Eye (tissue), 1 donor: ENCODE results near the gene QDPR.

Experiments used
- DNase-seq: peaks from one replicate; pipeline ENCODE4 v3.0.0-alpha.2; 2015

QDPR gene

DNA sequence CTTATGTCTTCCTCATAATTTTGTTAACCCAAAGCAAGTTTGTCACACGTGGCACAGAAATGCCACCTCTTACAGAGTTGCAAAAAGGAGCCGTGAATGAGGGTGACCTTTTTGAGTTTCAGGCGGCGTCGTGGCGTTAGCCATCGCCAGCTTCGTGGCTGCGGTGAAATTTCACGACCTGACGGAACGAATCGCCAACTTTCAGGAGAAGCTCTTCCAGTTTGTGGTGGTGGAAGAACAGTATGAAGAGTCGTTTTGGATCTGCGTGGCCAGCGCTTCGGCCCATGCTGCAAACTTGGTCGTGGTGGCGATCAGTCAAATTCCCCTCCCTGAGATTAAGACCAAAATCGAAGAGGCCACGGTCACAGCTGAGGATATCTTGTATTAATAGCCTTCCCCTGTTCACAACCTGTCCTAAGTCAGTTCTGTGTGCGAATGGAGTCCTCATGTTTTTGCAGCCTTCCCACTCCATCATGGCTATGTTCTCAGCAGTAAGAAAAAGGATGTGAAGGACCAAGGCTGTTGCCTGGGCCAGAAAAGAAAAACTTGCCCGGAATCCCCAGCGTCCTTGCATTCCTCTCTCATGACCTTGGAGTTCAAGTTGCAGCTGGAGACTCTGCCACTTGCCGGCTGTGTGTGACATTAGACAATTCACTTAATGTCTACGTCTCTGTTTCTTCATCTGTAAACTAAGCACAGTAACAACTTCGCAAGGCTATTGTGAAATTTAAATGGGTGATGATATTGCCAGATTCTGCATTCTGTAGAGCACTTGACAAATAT is 15.0 kb upstream of the QDPR start:
- DNase-seq, result no peak

DNA sequence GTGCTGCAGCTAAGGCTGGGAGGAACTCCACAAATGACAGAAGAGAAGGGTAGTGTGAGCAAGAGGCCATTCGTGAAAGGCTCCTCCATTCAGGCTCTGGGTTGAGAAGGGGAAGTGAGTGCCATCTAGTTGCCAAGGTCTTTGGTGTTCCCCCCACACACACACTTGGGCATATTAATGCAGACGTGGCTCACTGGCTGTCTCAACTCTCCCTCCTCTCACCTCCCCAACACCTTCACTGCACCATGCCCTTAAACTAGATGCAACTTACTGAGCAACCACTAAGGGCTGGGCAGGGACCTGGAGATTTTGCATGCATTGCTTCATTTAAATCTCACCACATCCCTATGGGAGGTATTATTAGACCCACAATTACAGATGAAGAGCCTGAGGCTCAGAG is 11.8 kb upstream of the QDPR start:
- DNase-seq, result no peak

DNA sequence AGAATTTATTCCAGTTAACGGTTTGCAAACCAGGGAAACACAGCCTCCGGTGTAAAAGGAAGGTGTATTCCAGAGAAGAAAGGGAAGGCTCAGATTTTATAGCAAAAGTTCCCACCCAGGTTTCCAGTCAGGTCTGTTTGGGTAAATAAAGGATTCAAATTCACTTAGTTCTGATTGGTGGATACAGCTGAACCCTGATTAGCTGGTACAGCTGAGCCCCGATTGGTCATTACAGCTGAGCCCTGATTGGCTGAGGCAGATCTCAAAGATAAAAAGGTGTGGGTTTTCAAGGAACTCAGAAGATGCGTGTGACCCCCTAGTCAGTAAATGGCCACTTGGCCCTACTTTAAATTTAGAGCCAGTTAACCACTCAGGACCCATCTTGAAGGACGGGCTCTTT is 9.7 kb upstream of the QDPR start:
- DNase-seq, result no peak

DNA sequence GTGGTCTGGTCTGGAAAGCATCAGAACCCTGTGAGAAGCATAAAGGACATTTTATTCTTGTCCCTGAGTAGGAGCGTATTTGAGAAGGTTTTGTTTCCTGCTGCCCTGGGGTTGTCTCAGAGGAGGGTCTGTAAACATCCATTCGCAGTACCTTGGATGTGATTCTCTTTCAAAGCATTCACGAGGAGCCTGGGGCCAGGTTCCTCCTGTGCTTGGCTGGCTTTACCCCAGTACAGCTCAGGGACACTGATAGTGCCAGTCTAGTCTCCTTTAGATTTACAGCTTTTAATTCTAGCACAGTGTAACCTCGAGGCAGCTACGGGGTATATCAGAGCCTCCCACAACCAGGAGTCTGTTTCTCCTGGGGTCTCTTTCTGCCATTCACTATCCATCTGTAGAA is 5.8 kb upstream of the QDPR start:
- no peak for DNase-seq

DNA sequence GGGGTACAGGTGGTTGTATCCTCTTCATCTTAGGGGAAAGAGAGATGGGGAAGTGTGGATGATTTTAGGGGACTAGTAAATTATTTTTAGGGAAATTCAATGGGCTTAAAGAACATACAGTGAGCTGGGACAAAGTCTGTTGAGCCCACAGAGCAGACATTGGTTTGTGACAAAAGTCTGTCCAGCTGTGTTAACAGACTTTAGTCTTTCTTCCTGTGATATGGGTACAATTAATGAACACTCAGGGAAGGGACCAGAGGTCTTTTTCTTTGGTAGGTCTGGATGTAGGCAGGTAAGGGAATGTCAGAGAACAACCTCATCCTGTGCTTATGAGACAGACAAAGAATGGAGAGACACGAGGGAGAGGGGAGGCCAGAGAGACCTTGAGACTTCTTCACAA is 5.1 kb upstream of the QDPR start:
- no peak for DNase-seq

DNA sequence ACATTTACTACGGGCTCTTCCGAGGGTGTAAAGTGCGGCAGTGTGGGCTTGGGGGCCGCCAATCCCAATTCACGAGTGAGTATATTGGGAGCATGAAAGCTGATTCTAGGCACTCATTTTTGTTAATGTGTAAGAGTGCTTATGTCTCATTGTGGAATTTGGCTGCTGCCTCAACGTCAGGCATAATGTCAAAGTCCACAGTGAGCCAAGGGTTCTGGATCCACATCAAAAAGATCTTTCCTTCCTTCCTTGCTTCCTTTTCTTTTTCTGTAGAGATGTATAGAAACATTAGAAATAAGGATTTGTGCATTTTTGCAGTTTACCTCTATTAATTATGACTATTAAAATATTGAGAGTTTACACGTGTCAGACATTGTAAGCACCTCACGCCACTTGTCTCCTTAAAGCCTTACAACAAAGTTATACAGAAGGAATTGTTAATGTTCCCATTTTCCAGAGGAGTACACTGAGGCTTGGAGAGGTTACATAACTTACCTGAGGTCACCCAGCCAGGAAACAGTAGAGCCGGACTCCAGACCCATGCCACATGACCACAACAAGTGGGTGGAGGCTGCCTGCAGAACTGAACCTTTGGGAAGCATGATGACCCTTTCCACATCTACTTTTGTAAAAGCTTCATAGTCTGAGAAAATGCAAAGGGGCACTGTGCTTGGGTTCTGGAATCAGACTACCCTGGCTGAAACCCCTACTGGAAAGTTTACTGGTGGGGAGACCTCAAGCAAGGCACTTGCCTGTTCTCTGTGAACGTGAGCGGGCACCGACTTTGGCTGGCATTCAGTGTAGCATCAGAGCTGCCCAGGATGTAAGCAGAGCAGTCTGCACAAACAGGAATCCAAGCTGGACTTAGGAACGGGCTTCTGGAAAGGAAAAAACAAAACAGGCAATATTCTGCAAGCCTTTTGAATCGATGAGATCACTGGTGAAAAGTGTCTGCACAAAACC is 3.8 kb upstream of the QDPR start:
- no peak for DNase-seq

DNA sequence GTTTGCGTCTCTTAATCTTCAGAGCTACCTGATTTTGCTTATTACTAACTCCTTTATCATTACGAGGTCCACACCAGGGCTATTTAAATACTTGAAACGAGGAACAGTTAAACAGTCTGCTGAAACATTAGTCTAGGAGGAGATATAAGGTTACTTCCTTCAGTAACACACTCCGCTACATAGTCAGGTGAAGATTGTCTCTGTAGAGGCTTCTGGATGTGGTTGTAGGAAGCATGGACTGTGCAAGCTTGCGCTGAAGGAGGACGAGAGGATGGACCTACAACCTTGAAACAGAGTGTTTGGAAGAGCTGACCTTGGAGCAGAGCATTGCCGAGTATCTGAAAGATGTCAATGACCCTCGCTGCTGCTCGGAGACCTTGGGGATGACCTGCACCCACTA is 3.0 kb upstream of the QDPR start, which contains the start of gene CLRN2:
CLRN2 (plus strand) TSS at position 301 of the 400 bp plus-strand sequence. CDS start 102 bp downstream, outside the sequence.
- no peak for DNase-seq

DNA sequence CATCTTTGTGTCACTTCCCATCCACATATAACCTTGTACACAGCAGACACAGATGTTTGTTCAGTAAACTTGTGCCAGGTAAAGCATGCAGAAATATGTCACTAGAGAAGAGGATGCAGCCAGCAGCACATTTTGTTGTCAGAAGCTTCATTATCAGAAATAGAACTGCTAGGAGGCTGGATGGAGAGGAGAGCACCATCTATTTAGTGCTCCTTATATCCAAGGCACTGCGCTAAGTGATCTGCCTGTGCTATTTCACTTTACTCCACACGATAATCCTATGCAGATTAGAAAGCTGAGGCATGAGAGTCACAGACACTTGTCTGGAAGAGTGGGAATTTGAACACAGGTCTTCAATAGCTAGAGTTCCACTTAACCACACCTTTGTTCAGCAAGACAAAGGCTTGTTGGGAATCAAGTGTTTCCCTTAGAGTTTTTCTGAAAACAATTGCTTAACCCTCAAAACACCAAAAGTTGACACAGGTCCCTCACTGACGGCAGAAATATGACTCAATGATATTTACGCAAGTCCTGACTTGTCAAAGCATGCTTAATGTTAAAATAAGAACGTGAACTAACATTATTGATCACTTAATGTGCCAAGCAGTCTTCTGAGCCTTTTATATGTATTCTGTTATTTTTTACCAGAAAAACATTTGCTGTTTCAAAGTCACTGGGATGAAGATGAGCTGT is 1.2 kb upstream of the QDPR start:
- no peak for DNase-seq

DNA sequence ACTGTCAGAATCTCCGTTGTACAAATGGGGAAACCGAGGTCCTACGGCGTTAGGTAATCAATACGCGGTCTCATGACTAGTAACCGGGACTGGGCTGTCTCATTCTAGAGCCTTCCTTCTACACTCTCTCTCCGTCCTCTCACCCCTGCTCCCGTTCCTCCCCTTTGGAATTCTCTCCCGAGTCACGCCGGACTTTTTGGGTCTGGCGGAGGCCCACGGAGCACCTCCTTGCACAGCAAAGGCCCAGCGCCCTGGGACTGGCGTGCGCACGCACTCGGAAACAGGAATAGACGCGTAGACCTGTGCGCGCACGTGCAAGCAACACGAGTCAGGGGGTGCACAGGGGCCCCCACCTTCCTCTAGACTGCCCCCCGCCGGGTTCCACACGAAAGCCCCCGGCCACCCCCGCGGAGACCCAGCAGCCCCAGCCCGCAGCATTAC is 361 bp downstream of the QDPR start:
- peak; percentile 83 for DNase-seq

DNA sequence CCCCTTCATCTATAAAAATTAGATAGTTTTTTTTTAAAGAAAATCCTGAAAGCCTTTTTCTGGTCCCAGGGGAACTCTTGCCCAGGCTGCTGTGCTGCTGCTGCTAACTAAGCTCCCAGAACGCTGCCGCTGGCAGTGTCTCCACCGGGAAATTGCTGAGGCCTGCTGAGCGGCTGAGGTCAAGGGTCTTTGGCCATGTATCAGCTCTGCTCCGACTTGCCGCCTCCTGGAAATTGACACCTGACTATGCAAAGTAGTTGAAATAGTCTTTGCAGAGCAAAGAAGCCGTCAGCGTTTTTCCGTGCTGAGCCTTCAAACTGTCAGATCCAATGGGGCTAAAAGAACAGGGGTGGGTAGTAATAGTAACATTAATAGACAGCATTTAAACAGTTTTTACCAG is 839 bp downstream of the QDPR start:
- peak; percentile 63 for DNase-seq

DNA sequence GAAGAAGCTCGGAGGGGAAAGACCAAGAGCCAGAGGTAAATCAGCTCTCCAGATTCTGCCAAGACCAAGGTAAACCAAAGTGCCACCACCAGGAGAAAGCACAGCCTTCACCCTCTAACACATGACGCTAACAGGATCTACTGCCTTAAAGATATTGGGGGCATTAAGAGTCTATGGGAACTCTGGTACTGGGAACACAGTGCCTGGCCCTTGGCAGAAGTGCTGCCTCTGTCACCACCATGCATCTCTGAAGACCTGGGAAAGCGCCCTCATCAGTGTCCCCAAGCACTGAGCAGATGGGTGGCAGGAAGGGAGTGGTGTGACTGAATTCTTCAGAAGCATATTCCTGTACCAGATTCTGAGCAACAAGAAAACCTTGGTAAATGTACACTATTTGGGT is 1.3 kb downstream of the QDPR start:
- DNase-seq, result no peak

DNA sequence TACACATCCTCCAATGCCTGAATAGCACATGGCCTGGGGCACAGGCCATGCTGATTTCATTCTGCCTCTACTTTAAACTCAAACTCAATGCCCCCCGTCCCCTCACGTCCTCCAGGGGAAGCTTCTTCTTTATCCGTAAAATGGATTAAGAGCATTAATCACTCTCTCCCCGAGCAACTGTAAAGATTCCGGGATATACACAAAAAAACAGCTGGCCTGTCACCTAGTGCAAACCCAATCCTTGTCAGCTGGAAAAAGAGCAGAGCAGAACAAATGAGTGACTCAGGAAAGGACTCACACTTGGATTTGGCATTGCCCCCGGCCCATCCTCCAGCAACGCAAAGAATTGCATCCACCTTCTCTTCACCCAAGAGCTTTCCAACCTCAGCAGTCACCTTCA is 7.8 kb downstream of the QDPR start:
- no peak for DNase-seq

DNA sequence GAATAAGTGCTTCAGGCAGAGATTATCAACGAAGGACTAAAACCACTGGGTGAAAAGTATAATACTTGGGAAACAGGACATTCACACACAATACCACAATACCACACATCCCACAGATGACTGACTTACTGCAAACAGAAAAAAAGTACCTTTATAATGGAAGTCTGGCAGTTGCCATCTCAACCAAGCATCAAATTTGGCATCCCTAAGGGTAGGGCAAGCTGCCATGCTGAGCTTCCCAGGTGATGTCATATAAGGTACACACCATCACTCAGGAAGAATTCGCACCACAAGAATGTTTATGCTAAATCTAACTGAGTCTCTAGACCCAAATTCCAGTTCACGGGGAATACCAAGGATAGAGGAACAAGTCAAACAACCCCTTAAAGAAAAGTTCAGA is 9.1 kb downstream of the QDPR start:
- no peak for DNase-seq

DNA sequence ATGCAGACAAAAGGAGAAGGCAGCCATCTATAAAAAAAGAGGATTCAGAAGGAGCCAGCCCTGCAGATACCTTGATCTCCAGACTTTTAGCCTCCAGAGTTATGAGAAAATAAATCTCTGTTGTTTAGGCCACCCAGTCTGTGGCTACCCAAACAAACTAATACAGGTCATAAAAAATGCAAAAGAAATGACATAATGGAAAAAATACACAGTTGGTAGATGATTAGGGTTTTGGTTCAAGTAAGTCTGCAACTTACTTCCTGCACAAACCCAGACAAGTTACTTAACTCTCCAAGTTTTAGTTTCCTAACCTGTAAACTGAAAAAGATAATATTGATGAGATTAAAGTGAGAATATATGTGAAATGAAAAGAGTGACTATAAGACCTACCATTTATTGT is 11.3 kb downstream of the QDPR start:
- DNase-seq, result no peak

DNA sequence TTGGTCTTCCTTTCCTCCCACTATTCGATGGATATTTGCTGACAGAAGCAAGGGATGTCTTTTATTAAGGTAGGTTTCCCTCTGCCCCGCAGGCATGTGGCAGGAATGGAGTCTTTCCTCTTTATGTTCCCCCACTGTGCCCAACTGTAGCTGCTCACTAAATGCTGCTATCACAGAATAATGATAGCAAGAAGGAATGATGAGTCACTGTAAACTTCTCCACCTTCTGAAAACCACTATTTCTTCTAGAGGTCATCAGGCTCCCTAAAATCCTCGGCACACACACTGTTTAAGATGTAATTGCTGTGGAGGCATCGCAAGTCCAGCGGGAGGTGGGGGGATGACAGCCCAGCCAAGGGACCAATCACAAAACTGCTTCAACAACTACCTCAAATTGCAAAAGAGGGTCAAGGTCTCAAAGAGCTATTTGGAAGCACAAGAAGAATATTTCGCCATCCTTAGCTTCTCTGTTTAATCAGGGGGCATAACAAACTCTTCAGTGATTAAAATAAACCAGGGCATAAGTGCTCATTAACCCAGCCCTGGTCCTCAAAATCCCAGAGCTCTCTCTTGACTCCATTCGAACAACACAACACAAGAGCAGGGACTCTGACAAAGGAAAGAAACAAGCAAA is 13.9 kb downstream of the QDPR start:
- DNase-seq, result no peak

DNA sequence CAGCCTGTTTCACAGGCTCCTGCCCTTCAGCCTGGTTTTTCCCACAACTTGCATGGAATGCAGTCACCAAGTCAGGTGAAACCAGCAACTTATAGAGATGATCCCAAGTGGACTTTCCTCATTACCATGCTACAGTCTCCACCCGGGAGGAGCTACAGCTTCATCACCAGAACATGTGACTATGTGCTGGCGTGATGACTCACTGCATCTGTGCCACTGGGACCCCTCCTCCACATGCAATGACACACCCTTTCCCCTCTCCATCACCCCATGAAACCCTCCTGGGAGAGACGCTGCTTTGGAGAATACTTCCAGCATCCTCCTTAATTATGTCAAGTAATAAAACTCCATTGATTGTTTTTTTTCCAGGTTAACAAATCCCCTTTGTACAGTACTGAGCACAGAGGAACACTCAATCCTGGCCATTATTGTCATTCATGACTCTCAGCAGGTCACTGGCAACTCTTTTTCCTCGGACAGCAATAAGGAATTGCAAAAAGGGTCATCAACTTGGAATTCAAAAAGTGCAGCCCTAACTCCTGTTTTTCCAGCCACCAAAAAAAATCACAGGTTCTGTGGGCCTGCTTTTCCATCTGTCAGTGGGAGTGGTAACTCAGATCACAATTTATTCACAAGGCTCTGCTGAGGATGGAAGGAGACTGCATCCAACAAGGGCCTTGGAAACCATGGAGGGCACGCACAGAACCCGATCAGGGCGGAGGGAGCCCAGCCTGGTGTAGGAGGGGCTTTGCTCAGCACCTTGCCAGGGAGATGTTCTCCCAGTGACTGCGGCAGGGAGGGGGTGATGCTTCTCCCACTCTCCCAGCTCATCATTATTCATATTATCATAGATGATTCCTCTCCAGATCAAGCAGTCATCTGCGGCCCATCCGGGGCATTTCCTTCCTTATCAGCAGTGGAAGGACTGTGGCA is 17.4 kb downstream of the QDPR start:
- no peak for DNase-seq

DNA sequence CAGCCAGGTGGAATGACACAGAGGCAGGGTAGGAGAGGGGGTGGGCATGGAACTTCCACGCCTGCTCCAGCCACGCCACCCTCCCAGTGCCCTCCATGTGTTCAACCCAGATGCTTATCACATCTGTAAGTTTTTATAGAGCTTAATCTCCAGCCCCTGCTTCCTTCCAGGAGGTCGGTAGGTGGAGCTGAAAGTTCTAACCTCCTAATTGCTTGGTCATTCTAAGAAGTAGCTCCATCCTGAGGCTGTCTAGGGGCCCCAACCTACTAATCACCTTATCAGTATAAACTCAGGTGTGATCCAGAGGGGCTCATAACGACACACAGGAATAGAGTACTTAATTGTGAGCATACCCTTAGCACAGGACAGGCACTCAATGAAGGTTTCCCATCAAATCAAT is 18.3 kb downstream of the QDPR start:
- DNase-seq, result no peak

DNA sequence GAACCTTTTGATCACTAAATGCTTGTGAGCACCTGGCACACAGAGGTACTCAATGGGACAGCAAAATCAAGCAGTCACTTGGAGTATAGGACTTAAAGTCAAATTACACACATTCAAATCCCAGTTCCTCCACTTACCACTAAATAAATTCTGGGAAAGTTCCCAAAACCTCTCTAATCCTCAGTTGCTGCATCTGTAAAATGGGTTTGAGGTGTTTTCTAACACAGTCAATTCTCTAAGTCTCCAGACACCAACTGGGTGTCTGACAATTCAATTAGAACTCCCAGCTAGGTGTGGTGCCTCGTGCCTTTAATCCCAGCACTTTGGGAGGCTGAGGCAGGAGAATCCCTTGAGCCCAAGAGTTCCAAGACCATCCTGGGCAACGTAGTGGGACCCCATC is 19.0 kb downstream of the QDPR start:
- DNase-seq, result no peak

DNA sequence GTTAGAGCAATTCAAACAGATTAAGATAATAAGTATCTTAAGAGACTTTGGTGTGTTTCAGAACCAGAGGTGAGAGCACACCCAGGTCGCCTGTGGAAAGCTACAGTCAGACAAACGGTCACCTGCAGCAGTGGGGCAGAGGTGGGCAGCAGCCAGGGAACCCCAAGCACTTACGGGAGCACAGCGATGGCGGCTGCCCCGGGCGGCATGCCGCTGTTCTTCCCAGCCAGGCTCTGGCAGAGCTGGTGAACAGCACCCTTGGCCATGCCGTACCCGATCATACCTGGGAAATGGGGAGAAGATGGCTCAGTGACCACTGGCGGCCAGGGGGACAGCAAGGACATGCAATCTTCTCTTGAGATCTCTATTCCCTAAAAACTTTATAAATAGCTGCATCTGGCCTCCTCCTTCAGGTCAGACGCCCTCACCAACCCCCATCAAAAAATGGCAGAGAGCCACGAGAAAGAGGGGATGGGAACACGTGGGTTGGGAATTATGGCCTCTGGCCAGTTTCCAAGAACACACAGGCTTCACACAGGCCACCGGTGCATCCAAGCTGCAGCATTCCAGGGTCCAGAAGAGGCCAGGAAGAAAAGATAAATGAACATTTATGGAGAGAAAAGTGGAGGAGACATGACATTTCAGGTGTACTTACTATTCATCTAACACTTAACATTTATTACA is 19.7 kb downstream of the QDPR start:
- DNase-seq, result no peak

DNA sequence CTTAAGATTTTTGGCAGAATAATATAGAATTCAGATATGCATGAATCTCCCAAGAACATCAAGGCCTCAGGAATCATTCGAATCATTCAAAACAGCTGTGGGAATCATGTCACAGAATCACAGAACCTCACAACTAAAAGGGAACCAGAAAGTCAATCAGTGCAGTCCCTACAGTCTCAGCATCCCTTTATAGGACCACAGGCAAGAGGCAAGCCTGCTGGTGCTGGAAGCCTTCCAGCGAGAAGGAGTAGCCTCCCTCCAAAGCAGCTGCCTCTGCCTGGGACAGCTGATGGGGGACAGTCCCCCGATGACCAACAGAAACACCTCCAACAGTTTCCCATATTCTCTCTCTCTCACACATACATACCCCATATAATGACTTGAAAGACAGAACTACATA is 20.7 kb downstream of the QDPR start:
- no peak for DNase-seq

DNA sequence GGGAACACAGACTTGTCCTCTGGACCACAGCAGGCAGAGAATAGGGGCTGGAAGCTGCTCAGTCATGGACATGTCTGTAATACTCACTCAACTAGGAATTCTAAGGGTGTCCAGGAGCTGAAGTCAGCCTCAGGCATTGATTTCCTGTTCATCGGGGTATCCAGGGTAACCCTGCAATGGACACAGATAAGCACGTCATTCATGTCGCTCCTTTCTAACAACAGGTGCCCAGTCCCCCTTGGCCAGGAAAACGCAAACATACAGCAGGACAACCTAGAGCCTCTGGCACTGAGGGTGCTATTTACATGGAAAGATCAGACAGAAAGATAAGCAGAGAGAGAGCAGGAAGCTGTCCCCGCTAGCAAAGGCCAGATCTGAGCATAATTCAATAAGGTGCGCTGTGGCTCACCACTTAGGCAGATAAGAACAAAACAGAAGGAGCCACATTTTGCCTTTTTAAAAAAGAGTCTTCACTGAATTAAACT is 21.3 kb downstream of the QDPR start:
- DNase-seq, result no peak
